Tibial nerve (tissue), 4 donors: ENCODE results near the gene PTX4. TPM values are rescaled to one million over a fixed set of nuclear protein-coding genes. Genes with fewer than 3 reads are reported as not detected.

Experiments
- DNase-seq, 2 donors: peaks; one replicate each; pipeline ENCODE4 v3.0.0-alpha.2; 2019; ENCODE audit warnings: low spot score in 2 of 2
- H3K27ac ChIP-seq, 4 donors: fragments of 200-600 bp; sonication (generic) in 3 of 4; one replicate each; pipeline ENCODE4 v1.5.1; 2017 to 2019; ENCODE audit warnings: mild to moderate bottlenecking in 1 of 4
- H3K27me3 ChIP-seq, 2 donors: fragments of 200-600 bp; sonication (generic) in 1 of 2; one replicate each; pipeline versions ENCODE4 v1.5.1 to v1.6.0; 2017 to 2019
- H3K36me3 ChIP-seq, 3 donors: fragments of 200-600 bp; sonication (generic); one replicate each; pipeline ENCODE4 v1.5.1; 2018 to 2019
- H3K4me1 ChIP-seq, 4 donors: fragments of 200-600 bp; sonication (generic) in 3 of 4; one replicate each; pipeline ENCODE4 v1.5.1; 2017 to 2019
- H3K4me3 ChIP-seq, 4 donors: fragments of 200-600 bp; sonication (generic) in 3 of 4; one replicate each; pipeline ENCODE4 v1.5.1; 2017 to 2019; ENCODE audit warnings: mild to moderate bottlenecking in 1 of 4, moderate library complexity in 1 of 4
- H3K9me3 ChIP-seq, 4 donors: fragments of 200-600 bp; sonication (generic) in 3 of 4; one replicate each; pipeline ENCODE4 v1.5.1; 2017 to 2019
- EP300 ChIP-seq, 2 donors: sonication (generic); formaldehyde crosslinking; IDR thresholded peaks; one replicate each; pipeline ENCODE4 v1.6.1; 2017; ENCODE audit warnings: antibody characterized with exemption in 2 of 2, mild to moderate bottlenecking in 1 of 2
- POLR2A ChIP-seq, 2 donors: fragments of 450-650 bp; IDR thresholded peaks; one replicate each; pipeline ENCODE4 v1.6.1; 2017; ENCODE audit warnings: antibody characterized with exemption in 2 of 2, mild to moderate bottlenecking in 2 of 2, moderate library complexity in 2 of 2
- WGBS, 2 donors: methylation state at CpG; one replicate each; pipeline ENCODE4 v1.1.5; 2018; 5-methylcytosine and 5-hydroxymethylcytosine counted together
- total RNA-seq, 4 donors: library from RNA; depleted of rRNA; stranded (reverse); fragments of >200 nt; gene quantifications; one replicate each; pipeline ENCODE4 v1.1.0, GENCODE V29; 2016
- TF ChIP-seq, protein P1 (sequence below), 5 experiments: fragments of 200-600 bp in 3 of 5; fragments of 450-650 bp in 2 of 5; sonication (generic) in 3 of 5; IDR thresholded peaks; one replicate each; pipeline ENCODE4 v1.5.1; 2016 to 2019; ENCODE audit warnings: antibody characterized with exemption in 5 of 5, mild to moderate bottlenecking in 3 of 5, moderate library complexity in 2 of 5

Gene PTX4
- total RNA-seq, 4 donors from 2014 or later = not detected

DNA sequence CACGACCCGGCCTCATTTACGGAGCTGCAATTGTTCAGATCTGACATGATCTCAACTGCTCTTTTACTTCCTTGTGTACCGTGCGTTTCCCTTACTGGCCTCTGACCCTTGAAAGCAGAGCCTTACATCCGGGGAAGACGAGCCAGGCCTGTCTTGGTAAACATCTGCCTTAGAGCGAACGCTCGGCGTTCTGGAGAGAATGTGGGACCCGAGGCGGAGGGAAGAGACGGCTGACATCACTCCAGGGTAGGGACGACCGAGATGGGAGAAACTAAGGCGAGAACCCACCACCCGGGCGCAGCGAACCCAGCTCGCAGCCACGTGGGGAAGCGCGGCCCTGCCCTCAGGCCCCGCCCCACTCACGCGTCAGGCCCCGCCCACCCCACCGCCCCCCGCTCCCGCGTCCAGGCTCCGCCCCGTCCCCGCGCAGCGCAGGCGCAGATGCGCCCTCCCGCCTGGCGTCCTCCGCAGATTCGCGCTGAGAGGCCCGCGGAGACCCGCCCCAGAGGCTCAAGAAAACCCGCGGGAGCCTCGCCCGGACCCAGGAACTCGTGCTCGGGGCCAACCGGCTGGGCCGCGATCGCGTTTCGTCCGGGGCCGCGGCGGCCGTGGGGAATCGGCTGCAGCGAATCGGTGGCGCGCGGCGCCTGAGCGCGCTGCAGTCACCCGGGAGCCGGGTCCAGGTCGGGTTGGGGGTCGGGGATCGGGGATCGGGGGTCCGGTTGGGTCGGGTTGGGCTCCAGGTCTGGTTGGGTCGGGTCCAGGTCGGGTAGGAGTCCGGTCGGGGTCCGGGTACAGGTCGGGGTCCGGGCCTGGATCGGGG, 4.4 kb upstream of the PTX4 start, which contains the start of gene TELO2:
Gene TELO2 (plus strand): TSS at position 438 of the 823 bp plus-strand sequence. CDS start 922 bp downstream, outside the sequence.
- Histone ChIP-seq H3K27me3 (no peaks in the 10 kb centered on the region), H3K4me1 (peaks cover 0 to 24% (median 0%) of the 10 kb centered on the region in 4 donors), H3K36me3 (peaks cover 0 to 38% (median 0%) of the 10 kb centered on the region in 3 donors), H3K4me3 (peak within 1 kb of the TSS; percentile 73 to 93 (median 86)), H3K9me3 (no peaks in the 10 kb centered on the region), H3K27ac (peak within 1 kb of the TSS; percentile 75 to 96 (median 89))
- 1% methylated on average over 10 to 47 of the region's 89 CpGs for WGBS, 2 donors
- TF ChIP-seq, protein P1, sequence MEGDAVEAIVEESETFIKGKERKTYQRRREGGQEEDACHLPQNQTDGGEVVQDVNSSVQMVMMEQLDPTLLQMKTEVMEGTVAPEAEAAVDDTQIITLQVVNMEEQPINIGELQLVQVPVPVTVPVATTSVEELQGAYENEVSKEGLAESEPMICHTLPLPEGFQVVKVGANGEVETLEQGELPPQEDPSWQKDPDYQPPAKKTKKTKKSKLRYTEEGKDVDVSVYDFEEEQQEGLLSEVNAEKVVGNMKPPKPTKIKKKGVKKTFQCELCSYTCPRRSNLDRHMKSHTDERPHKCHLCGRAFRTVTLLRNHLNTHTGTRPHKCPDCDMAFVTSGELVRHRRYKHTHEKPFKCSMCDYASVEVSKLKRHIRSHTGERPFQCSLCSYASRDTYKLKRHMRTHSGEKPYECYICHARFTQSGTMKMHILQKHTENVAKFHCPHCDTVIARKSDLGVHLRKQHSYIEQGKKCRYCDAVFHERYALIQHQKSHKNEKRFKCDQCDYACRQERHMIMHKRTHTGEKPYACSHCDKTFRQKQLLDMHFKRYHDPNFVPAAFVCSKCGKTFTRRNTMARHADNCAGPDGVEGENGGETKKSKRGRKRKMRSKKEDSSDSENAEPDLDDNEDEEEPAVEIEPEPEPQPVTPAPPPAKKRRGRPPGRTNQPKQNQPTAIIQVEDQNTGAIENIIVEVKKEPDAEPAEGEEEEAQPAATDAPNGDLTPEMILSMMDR (IDR thresholded peaks at IDR 0.05) = peak in 1 of 5 experiments; percentile 12
- TF ChIP-seq POLR2A (IDR thresholded peaks at IDR 0.05) (peak; percentile 21 to 30), EP300 (IDR thresholded peaks at IDR 0.05) (peak; percentile 56 to 66)
- peak; percentile 56 to 61 for DNase-seq

DNA sequence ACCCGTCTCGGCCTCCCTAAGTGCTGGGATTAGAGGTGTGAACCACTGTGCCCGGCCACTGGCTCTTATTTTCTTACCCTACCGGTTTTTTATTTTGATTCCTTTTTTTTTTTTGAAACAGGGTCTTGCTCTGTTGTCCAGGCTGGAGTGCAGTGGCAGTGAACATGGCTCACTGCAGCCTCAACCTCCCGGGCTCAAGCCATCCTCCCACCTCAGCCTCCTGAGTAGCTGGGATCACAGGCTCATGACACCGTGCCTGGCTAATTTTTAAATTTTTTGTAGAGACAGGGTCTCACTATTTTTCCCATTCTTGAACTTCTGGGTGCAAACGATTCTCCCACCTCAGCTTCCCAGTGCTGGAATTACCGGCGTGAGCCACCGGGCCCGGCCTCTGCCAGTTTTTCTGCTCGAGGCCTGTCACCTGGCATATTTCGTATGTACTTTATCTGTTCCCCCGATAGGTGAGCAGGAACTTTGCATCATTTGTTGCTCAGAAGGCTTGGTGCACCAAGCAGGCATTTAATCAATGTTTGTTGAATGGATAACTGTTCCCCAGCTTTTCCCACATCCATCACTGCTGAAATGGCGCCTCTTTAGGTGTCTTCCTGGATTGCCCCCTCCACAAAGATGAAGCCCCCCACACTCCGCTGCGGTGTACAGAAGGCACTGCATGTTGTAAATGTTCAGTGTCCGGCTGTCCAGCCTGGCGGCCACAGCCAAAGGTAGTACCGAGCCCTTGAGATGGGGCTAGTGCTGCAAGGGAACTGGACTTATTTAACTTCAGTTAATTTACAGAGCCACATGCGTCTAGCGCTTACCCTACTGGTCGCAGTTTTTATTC, 3.6 kb upstream of the PTX4 start:
- TF ChIP-seq, protein P1 (IDR thresholded peaks at IDR 0.05) = no peak
- TF ChIP-seq POLR2A (IDR thresholded peaks at IDR 0.05) (no peak), EP300 (IDR thresholded peaks at IDR 0.05) (no peak)
- Histone ChIP-seq H3K27me3 (no peaks in the 10 kb centered on the region), H3K36me3 (peaks cover 0 to 30% (median 0%) of the 10 kb centered on the region in 3 donors), H3K4me1 (peaks cover 0 to 24% (median 0%) of the 10 kb centered on the region in 4 donors), H3K4me3 (peak overlapping the region; percentile 73 to 93 (median 86)), H3K27ac (peak overlapping the region in 3 of 4 donors; percentile 88 to 96 (median 90)), H3K9me3 (no peaks in the 10 kb centered on the region)
- WGBS, 2 donors = 81 to 83% methylated on average over 23 of the region's 23 CpGs
- DNase-seq = no peak

DNA sequence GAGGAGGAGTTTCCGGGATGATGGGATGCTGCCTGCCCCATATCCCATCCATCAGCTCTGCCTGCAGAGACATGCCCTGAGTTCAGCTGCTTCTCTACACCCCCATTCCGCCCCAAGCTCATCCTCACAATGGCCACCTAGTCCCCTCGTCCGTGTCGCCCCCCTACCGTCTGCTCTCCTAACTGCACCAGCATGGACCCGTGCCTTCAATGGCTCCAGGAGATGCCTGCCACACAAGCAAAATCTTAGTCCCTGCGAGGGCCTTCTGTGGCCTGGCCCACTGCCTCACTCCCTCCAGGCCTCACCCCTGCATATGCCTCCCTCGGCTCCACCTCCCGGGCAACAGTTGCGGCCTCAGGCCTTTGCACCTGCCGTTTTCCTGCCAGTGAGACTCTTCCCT, 2.6 kb upstream of the PTX4 start:
- TF ChIP-seq EP300 (IDR thresholded peaks at IDR 0.05) (no peak), POLR2A (IDR thresholded peaks at IDR 0.05) (no peak)
- TF ChIP-seq, protein P1 (IDR thresholded peaks at IDR 0.05) = no peak
- peaks cover 0 to 20% (median 0%) of the 10 kb centered on the region in 3 donors for H3K36me3 ChIP-seq
- 83% methylated on average over 12 of the region's 12 CpGs for WGBS, 2 donors

DNA sequence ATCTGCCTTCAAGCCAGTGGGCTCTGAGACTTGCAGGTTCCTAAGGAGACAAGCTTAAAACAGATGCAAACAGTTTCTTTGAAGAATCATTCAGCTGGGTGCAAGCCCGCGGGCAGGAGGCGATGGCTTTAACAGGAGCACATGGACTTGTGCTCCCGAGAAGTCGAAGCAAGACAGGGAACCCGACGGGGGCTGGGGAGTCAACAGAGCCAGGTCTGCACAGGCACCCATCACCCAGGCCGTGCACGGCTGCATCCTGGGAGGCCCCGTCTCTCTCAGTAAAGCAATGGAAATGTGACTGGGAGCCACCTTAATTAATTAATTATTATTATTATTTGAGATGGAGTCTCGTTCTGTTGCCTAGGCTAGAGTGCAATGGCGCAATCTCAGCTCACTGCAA, 333 bp upstream of the PTX4 start:
- TF ChIP-seq EP300 (IDR thresholded peaks at IDR 0.05) (no peak), POLR2A (IDR thresholded peaks at IDR 0.05) (no peak)
- TF ChIP-seq, protein P1 (IDR thresholded peaks at IDR 0.05) = no peak
- peaks cover 0 to 13% (median 0%) of the 10 kb centered on the region in 4 donors for H3K4me1 ChIP-seq
- H3K36me3 ChIP-seq = no peaks in the 10 kb centered on the region
- no peaks in the 10 kb centered on the region for H3K9me3 ChIP-seq
- no peak overlapping the region for H3K27ac ChIP-seq
- WGBS, 2 donors = 89 to 90% methylated on average over 12 of the region's 12 CpGs
- no peaks in the 10 kb centered on the region for H3K27me3 ChIP-seq
- DNase-seq = no peak
- H3K4me3 ChIP-seq = no peak overlapping the region

More for the DNA sequence above, 2.6 kb upstream of the PTX4 start:
- Histone ChIP-seq H3K27ac (no peak overlapping the region), H3K9me3 (no peaks in the 10 kb centered on the region), H3K27me3 (no peaks in the 10 kb centered on the region), H3K4me1 (peaks cover 0 to 24% (median 0%) of the 10 kb centered on the region in 4 donors), H3K4me3 (no peak overlapping the region)
- DNase-seq = no peak
